DOHH2 (cell line): ENCODE measurements around the gene RBM4B.

ENCODE experiments used
- EZH2phosphoT487 ChIP-seq: fragments of 200-600 bp; sonication (generic); IDR thresholded peaks from 2 replicates; pipeline ENCODE4 v1.6.1; 2017; ENCODE audit warnings: borderline replicate concordance, mild to moderate bottlenecking, antibody characterized with exemption, low read length, moderate library complexity, mixed read lengths
- TF ChIP-seq, protein P1 (sequence below): fragments of 200-600 bp; sonication (generic); IDR thresholded peaks from one replicate; pipeline ENCODE4 v1.5.1; 2014; ENCODE audit warnings: antibody characterized with exemption, mild to moderate bottlenecking, low read depth, low read length; ENCODE audit not compliant: poor library complexity, severe bottlenecking

DNA sequence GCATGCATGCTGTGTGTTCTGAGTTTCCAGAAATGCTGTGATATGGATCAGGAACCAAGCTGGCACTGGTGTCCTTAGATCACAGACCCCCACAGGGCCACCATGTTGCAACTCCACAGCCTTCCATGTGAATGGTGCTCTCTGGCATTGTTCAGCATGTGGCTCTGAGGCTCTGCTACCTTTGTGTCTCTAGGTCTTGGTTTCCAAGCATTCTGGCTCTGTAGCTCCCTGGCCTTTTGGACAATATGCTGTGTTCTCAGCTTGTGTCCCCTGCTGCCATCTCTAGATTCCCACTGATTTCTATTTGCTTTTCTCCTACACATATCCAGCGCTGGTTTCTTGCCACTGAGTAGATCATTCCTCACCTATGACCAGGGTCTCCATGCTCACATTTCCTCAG, 47.4 kb upstream of the RBM4B start:
- TF ChIP-seq, protein P1, sequence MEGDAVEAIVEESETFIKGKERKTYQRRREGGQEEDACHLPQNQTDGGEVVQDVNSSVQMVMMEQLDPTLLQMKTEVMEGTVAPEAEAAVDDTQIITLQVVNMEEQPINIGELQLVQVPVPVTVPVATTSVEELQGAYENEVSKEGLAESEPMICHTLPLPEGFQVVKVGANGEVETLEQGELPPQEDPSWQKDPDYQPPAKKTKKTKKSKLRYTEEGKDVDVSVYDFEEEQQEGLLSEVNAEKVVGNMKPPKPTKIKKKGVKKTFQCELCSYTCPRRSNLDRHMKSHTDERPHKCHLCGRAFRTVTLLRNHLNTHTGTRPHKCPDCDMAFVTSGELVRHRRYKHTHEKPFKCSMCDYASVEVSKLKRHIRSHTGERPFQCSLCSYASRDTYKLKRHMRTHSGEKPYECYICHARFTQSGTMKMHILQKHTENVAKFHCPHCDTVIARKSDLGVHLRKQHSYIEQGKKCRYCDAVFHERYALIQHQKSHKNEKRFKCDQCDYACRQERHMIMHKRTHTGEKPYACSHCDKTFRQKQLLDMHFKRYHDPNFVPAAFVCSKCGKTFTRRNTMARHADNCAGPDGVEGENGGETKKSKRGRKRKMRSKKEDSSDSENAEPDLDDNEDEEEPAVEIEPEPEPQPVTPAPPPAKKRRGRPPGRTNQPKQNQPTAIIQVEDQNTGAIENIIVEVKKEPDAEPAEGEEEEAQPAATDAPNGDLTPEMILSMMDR: no peak
- no peak for TF ChIP-seq EZH2phosphoT487
